Smooth muscle cell (in vitro differentiated cells): Measurements from ENCODE around the gene SYPL2. TPM values are rescaled to one million over a fixed set of nuclear protein-coding genes. Genes with fewer than 3 reads are reported as not detected.

Source experiments
- DNase-seq: peaks from one replicate; lab custom pipeline; 2025; ENCODE audit not compliant: unreplicated experiment; lab: John Stamatoyannopoulos, UW
- H2AFZ ChIP-seq: fragments of 200-600 bp; sonication (generic); 2 replicates; pipeline ENCODE4 v1.6.0; 2016; ENCODE audit warnings: antibody characterized with exemption, low read depth, mild to moderate bottlenecking
- H3F3A ChIP-seq: fragments of 200-600 bp; sonication (generic); 2 replicates; pipeline ENCODE4 v1.6.0; 2017; ENCODE audit warnings: antibody characterized with exemption, low read depth
- H3K27ac ChIP-seq: fragments of 200-600 bp; sonication (generic); 2 replicates; pipeline ENCODE4 v1.5.1; 2016; ENCODE audit warnings: low read depth, mild to moderate bottlenecking
- H3K27me3 ChIP-seq: fragments of 200-600 bp; sonication (generic); 2 replicates; pipeline ENCODE4 v1.6.1; 2016; ENCODE audit warnings: low read depth, mild to moderate bottlenecking
- H3K36me3 ChIP-seq: fragments of 200-600 bp; sonication (generic); 2 replicates; pipeline ENCODE4 v1.5.1; 2016; ENCODE audit warnings: low read depth
- H3K4me1 ChIP-seq: fragments of 200-600 bp; sonication (generic); 2 replicates; pipeline ENCODE4 v1.5.1; 2016; ENCODE audit warnings: low read depth
- H3K4me2 ChIP-seq: fragments of 200-600 bp; sonication (generic); 2 replicates; pipeline ENCODE4 v1.6.0; 2016; ENCODE audit warnings: mild to moderate bottlenecking
- H3K4me3 ChIP-seq: fragments of 200-600 bp; sonication (generic); 2 replicates; pipeline ENCODE4 v1.5.1; 2016; ENCODE audit warnings: mild to moderate bottlenecking
- H3K79me2 ChIP-seq: fragments of 200-600 bp; sonication (generic); 2 replicates; pipeline ENCODE4 v1.6.0; 2016; ENCODE audit warnings: low read depth, mild to moderate bottlenecking
- H3K9ac ChIP-seq: fragments of 200-600 bp; sonication (generic); 2 replicates; pipeline ENCODE4 v1.6.0; 2016; ENCODE audit warnings: low read depth
- H3K9me3 ChIP-seq: fragments of 200-600 bp; sonication (generic); replicated peaks from 2 replicates; pipeline ENCODE4 v1.5.1; 2016; ENCODE audit warnings: low read depth
- H4K20me1 ChIP-seq: fragments of 200-600 bp; sonication (generic); 2 replicates; pipeline ENCODE4 v1.6.0; 2016; ENCODE audit warnings: low read depth
- CTCF ChIP-seq: fragments of 200-600 bp; sonication (generic); IDR thresholded peaks from 2 replicates; pipeline ENCODE4 v1.5.1; 2017; ENCODE audit warnings: borderline replicate concordance, mild to moderate bottlenecking, antibody characterized with exemption; ENCODE audit not compliant: insufficient read depth, poor library complexity, severe bottlenecking
- WGBS: methylation state at CpG from one replicate; pipeline ENCODE4 v1.1.7; 2016; ENCODE audit warnings: low lambda C conversion rate; 5-methylcytosine and 5-hydroxymethylcytosine counted together
- polyA plus RNA-seq: library from polyadenylated mRNA; unstranded; fragments of >200 nt; fragmentation: Nextera tagmentation; extraction: Ambion mirVana; gene quantifications from 2 replicates; pipeline ENCODE4 v1.2.1, GENCODE V29; 2016
- total RNA-seq: library from RNA; depleted of rRNA; stranded (reverse); fragments of >200 nt; gene quantifications from 2 replicates; pipeline ENCODE4 v1.2.3, GENCODE V29; 2014

SYPL2 gene
- total and polyA plus RNA-seq, 2 experiments from 2014 or later, result not detected

DNA sequence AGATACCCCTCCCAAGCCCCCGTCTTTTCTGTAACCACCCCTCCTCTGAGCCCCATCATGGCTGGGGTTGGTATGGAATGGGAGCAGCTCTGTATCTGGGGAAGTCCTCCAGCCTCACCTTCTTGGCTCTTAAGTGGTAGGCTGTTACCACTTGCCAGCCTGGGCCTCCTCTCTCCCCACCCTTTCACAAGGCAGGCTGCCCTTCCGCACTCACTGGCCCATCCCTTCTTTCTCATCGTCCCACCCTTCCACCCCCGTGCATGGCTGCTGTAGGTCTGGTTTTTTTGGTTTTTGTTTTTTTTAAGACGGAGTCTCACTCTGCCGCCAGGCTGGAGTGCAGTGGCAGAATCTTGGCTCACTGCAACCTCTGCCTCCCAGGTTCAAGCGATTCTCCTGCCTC, 32.7 kb downstream of the SYPL2 start:
- H2AFZ ChIP-seq, result no peak overlapping the region
- H3K79me2 ChIP-seq, result peaks cover 8% of the 10 kb centered on the region
- H3K27ac ChIP-seq, result no peak overlapping the region
- no peak for TF ChIP-seq CTCF
- H3K4me2 ChIP-seq, result no peak overlapping the region
- H3K9me3 ChIP-seq, result no peaks in the 10 kb centered on the region
- no peak overlapping the region for H3K4me3 ChIP-seq
- WGBS, result 88% methylated on average over 7 of the region's 7 CpGs
- H4K20me1 ChIP-seq, result peaks cover 17% of the 10 kb centered on the region
- H3K9ac ChIP-seq, result no peak overlapping the region
- H3K27me3 ChIP-seq, result no peaks in the 10 kb centered on the region
- H3K36me3 ChIP-seq, result no peaks in the 10 kb centered on the region
- no peak for DNase-seq
- H3K4me1 ChIP-seq, result peaks cover 4% of the 10 kb centered on the region
- H3F3A ChIP-seq, result peaks cover 18% of the 10 kb centered on the region

DNA sequence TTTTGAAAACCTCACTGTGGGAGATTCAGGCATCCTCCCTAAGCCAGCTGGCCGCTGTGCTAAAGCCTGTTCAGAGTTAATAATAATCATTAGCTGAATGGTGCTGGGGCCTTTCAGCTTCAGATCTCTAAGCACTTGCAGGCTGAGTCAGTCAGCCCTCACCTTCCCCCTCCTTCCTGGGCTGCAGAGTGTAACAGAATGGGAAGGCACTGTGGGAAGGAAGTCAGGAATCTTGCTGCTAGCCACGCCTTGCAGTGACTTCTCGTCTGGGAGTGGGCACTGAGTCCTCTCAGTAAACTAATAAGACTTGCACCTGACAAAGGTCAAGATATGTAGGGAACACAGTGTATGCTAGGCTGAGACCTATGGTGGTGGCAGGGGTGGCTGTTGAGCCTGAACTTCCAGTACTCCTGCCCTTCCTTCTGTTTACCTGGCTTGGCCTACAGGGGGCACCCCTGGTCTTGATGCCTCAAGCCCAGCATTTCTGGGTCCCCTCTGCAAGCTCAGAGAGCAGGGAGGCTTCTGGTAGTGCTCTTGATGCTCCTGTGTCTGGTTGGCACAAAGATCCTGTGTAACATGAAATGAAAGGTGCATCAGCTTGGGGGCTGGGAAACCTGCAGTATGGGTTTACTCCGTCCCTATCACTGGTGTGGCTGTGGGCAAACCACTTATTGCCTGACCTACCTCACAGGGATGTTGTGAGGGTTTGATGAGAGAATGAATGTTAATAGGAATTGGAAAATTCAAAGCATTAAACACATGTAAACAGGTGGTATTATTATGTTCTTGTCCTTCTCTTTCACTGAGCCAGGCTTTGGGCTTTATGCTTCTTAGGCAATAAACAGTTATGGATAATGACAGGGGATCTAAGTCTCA, 33.6 kb downstream of the SYPL2 start:
- H3K36me3 ChIP-seq, result no peaks in the 10 kb centered on the region
- 58% methylated on average over 4 of the region's 4 CpGs for WGBS
- H3K4me2 ChIP-seq, result no peak overlapping the region
- H2AFZ ChIP-seq, result no peak overlapping the region
- DNase-seq, result no peak
- peaks cover 17% of the 10 kb centered on the region for H4K20me1 ChIP-seq
- H3K4me3 ChIP-seq, result no peak overlapping the region
- no peaks in the 10 kb centered on the region for H3K9me3 ChIP-seq
- peaks cover 3% of the 10 kb centered on the region for H3K79me2 ChIP-seq
- peaks cover 18% of the 10 kb centered on the region for H3F3A ChIP-seq
- H3K27me3 ChIP-seq, result no peaks in the 10 kb centered on the region
- H3K4me1 ChIP-seq, result peaks cover under 1% of the 10 kb centered on the region
- peak; percentile 34 for TF ChIP-seq CTCF
- no peak overlapping the region for H3K9ac ChIP-seq
- no peak overlapping the region for H3K27ac ChIP-seq

GRCh38 chr1:109500941-109501381, 34.6 kb downstream of the SYPL2 start:
- Histone ChIP-seq H3F3A (peaks cover 18% of the 10 kb centered on the region), H3K79me2 (no peaks in the 10 kb centered on the region), H3K27ac (peak overlapping the region; percentile 11), H4K20me1 (peaks cover 17% of the 10 kb centered on the region), H3K4me1 (no peaks in the 10 kb centered on the region), H2AFZ (no peak overlapping the region), H3K4me2 (no peak overlapping the region), H3K9ac (no peak overlapping the region), H3K36me3 (no peaks in the 10 kb centered on the region), H3K9me3 (no peaks in the 10 kb centered on the region), H3K4me3 (no peak overlapping the region), H3K27me3 (no peaks in the 10 kb centered on the region)
- no peak for DNase-seq
- no peak for TF ChIP-seq CTCF
- 29% methylated on average over 5 of the region's 5 CpGs for WGBS
